Mammary epithelial cell (primary cell): Measurements from ENCODE around the gene MEGF10.

Source experiments
- CTCF ChIP-seq, 2 donors: IDR thresholded peaks in 1 of 2; conservative IDR thresholded peaks in 1 of 2; 2 replicates each; pipeline ENCODE4 v1.5.1; 2011 to 2012; ENCODE audit warnings: inconsistent platforms in 2 of 2, low read length in 2 of 2, mild to moderate bottlenecking in 2 of 2, control low read depth in 1 of 2, low read depth in 1 of 2; ENCODE audit not compliant: insufficient read depth in 1 of 2; ENCODE audit errors: extremely low read depth in 1 of 2
- EZH2 ChIP-seq: IDR thresholded peaks from 2 replicates; pipeline ENCODE4 v1.6.1; 2012; ENCODE audit warnings: low read length, inconsistent platforms, borderline replicate concordance

DNA sequence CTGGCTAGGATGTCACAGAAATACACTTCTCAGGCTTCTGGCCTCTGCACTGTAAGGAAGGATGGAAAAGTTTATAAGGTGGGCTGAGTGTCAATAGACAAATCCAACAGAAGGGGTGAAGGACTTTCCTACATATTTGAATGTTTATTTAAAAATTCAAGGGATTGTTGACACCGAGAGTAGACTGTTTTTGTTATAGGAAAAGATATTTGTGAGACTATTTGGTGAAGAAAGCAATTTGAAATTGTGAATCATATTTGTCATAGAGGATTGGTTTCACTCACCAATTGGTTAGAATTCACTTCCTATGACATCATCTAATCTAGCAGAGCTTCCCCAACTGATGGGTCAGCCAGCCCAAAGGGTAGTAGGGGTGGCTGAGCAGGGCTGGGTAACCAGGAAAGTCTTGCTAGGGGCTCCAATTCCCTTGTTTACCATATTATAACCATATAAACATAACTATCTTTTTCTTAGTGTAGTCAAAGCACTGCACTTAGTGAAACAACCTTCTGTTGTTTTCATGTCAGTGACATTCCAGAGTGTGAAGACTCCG is 14.9 kb upstream of the MEGF10 start:
- TF ChIP-seq CTCF (conservative IDR thresholded peaks at IDR 0.05 in 1 of 2, IDR thresholded peaks at IDR 0.05 in 1 of 2; ENCODE audit: extremely low read depth in 1 of 2, insufficient read depth in 1 of 2, low read depth in 1 of 2, low read length in 2 of 2) (no peak), EZH2 (no peak)
